ENCODE measurements around the gene CCDC93. TPM values are rescaled to one million over a fixed set of nuclear protein-coding genes. Genes with fewer than 3 reads are reported as not detected.
A peak's percentile ranks its signal among the peaks of the same experiment; 100 is the strongest.

The CCDC93 gene
- total RNA-seq, 1 donor: 40.5 TPM

DNA sequence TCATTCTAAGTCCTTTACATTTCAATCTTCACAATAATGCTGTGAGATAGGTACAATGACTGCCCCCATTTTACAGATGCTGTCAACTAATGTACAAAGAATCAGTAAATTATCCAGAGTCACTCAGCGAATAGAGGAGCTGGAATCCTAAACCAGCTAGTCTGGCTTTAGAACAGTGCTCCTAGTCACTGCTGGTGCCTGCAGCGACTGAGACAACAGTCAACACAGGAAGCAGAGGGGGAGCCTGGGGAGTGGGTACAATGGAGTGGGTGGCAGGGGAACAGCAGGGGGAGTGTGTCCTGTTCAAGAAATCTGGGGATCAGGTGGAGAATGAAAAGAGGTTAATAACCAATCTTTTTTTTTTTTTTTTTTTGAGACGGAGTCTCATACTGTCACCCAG lies 37.3 kb downstream of the CCDC93 start:
- Histone ChIP-seq H3K4me2 (ENCODE audit: insufficient read depth, low read length) (no peak overlapping the region), H3K9me3 (ENCODE audit: low read depth, low read length) (no peaks in the 10 kb centered on the region), H3K36me3 (ENCODE audit: insufficient read depth, low read length) (peaks cover 44% of the 10 kb centered on the region), H3K4me3 (ENCODE audit: insufficient read depth, low read length) (no peak overlapping the region), H3K27ac (ENCODE audit: low read depth, low read length) (no peak overlapping the region), H3K27me3 (ENCODE audit: insufficient read depth, low read length) (no peaks in the 10 kb centered on the region), H3K79me2 (ENCODE audit: insufficient read depth, low read length) (peaks cover 4% of the 10 kb centered on the region), H3K4me1 (ENCODE audit: insufficient read depth, low read length) (peaks cover 38% of the 10 kb centered on the region), H2AFZ (ENCODE audit: low read length) (no peak overlapping the region), H4K20me1 (ENCODE audit: insufficient read depth, low read length) (no peaks in the 10 kb centered on the region)
- no peak for DNase-seq (ENCODE audit: insufficient read length, low spot score, missing footprints)
- TF ChIP-seq, protein P1, sequence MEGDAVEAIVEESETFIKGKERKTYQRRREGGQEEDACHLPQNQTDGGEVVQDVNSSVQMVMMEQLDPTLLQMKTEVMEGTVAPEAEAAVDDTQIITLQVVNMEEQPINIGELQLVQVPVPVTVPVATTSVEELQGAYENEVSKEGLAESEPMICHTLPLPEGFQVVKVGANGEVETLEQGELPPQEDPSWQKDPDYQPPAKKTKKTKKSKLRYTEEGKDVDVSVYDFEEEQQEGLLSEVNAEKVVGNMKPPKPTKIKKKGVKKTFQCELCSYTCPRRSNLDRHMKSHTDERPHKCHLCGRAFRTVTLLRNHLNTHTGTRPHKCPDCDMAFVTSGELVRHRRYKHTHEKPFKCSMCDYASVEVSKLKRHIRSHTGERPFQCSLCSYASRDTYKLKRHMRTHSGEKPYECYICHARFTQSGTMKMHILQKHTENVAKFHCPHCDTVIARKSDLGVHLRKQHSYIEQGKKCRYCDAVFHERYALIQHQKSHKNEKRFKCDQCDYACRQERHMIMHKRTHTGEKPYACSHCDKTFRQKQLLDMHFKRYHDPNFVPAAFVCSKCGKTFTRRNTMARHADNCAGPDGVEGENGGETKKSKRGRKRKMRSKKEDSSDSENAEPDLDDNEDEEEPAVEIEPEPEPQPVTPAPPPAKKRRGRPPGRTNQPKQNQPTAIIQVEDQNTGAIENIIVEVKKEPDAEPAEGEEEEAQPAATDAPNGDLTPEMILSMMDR (IDR thresholded peaks at IDR 0.05; ENCODE audit: extremely low read depth, low read depth, low read length): no peak

DNA sequence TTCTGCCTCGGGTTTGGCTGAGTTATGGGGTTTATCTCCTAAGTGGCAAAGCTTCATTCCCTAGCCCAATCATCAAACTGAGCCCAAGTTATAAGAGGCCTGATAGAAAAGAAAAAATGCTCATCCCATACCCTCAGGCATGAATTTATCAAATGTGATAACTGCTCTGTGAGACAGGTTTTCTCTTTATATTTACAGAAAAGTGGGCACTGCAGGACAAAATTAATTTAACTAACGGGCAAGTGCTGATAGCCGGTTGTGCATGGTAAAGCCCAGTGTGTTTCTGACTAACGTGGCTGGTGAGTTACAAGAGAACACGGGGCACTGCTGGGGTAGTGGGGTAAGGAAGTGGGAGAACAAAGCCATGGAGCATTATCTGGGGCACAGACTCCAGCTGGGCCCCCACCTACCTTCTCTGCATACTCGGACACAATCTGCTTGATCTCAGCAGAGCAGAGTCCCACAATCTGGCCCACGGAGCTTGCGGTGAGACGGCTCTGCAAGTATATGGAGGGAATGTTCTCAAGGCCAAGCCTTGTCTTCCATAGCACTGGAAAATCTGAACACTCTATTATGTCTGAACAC lies 40.3 kb downstream of the CCDC93 start:
- TF ChIP-seq, protein P1 (IDR thresholded peaks at IDR 0.05; ENCODE audit: extremely low read depth, low read depth, low read length): no peak

DNA sequence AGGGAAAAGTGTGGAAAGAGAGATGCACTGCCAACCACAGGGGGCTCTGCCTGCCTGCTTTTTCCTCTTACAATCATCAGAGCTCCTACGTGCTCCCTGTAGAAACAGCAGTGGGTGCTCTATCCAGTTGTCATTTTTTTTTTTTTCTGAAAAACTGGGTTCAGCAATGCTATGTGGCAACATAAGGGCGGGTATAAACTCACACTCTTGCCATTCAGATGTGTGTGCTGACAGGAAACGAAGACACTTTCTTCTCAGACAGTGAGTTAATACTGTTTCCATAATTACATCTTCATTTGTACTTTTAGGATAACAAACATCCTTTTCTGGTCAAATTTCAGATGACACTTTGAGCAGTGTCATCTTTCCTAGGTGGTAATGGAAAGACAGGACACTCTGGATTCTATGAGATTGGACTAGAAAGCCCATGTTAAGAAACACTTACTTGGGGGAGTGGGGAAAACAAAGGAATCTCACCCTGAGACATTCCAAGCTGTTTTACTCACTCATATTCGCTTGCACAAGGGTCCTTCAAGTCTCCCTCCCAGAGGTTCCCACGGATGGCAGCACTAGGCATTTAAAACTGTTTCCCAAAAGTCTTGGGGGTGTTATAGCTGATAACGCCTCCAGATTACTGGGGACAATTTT lies 41.3 kb downstream of the CCDC93 start:
- Histone ChIP-seq H3K27ac (ENCODE audit: low read depth, low read length) (peak overlapping the region; percentile 67), H3K4me3 (ENCODE audit: insufficient read depth, low read length) (no peak overlapping the region), H3K4me1 (ENCODE audit: insufficient read depth, low read length) (peaks cover 12% of the 10 kb centered on the region), H3K27me3 (ENCODE audit: insufficient read depth, low read length) (no peaks in the 10 kb centered on the region), H3K79me2 (ENCODE audit: insufficient read depth, low read length) (peaks cover 9% of the 10 kb centered on the region), H3K4me2 (ENCODE audit: insufficient read depth, low read length) (no peak overlapping the region), H3K9me3 (ENCODE audit: low read depth, low read length) (no peaks in the 10 kb centered on the region), H4K20me1 (ENCODE audit: insufficient read depth, low read length) (no peaks in the 10 kb centered on the region), H3K36me3 (ENCODE audit: insufficient read depth, low read length) (peaks cover 50% of the 10 kb centered on the region), H2AFZ (ENCODE audit: low read length) (peak overlapping the region; percentile 20)
- DNase-seq (ENCODE audit: insufficient read length, low spot score, missing footprints): no peak
- TF ChIP-seq, protein P1 (IDR thresholded peaks at IDR 0.05; ENCODE audit: extremely low read depth, low read depth, low read length): no peak

More for the DNA sequence above, 40.3 kb downstream of the CCDC93 start:
- Histone ChIP-seq H3K4me3 (ENCODE audit: insufficient read depth, low read length) (no peak overlapping the region), H3K4me1 (ENCODE audit: insufficient read depth, low read length) (peaks cover 15% of the 10 kb centered on the region), H2AFZ (ENCODE audit: low read length) (no peak overlapping the region), H3K27ac (ENCODE audit: low read depth, low read length) (peak overlapping the region; percentile 67), H3K36me3 (ENCODE audit: insufficient read depth, low read length) (peaks cover 50% of the 10 kb centered on the region), H3K27me3 (ENCODE audit: insufficient read depth, low read length) (no peaks in the 10 kb centered on the region), H4K20me1 (ENCODE audit: insufficient read depth, low read length) (no peaks in the 10 kb centered on the region), H3K4me2 (ENCODE audit: insufficient read depth, low read length) (no peak overlapping the region), H3K79me2 (ENCODE audit: insufficient read depth, low read length) (peaks cover 10% of the 10 kb centered on the region), H3K9me3 (ENCODE audit: low read depth, low read length) (no peaks in the 10 kb centered on the region)
- no peak for DNase-seq (ENCODE audit: insufficient read length, low spot score, missing footprints)

DNA sequence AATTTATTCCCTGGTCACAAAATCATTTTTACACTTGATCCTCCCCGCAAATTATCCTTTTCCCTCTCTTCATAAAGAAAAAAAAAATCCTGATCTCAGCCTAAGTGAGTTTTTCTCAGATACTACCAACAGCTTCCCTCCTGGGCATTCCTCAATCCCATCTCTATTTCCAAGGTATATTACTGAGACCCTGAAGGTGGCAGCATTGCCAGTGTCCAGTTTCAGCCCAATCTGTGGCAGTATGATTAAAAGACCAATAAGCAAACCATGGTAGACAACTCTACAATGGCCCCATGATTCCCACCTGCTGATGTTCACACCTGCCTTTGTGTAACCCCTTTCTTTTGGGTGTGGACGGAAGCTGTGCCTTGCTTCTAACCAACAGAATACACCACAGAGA lies 45.1 kb downstream of the CCDC93 start:
- no peaks in the 10 kb centered on the region for H3K27me3 ChIP-seq (ENCODE audit: insufficient read depth, low read length)
- H2AFZ ChIP-seq (ENCODE audit: low read length): no peak overlapping the region
- no peak overlapping the region for H3K27ac ChIP-seq (ENCODE audit: low read depth, low read length)
- TF ChIP-seq, protein P1 (IDR thresholded peaks at IDR 0.05; ENCODE audit: extremely low read depth, low read depth, low read length): peak; percentile 18
- peaks cover 5% of the 10 kb centered on the region for H3K79me2 ChIP-seq (ENCODE audit: insufficient read depth, low read length)
- H3K4me3 ChIP-seq (ENCODE audit: insufficient read depth, low read length): no peak overlapping the region
- peaks cover 10% of the 10 kb centered on the region for H3K4me1 ChIP-seq (ENCODE audit: insufficient read depth, low read length)
- H4K20me1 ChIP-seq (ENCODE audit: insufficient read depth, low read length): no peaks in the 10 kb centered on the region
- H3K36me3 ChIP-seq (ENCODE audit: insufficient read depth, low read length): peaks cover 31% of the 10 kb centered on the region
- DNase-seq (ENCODE audit: insufficient read length, low spot score, missing footprints): no peak
- H3K9me3 ChIP-seq (ENCODE audit: low read depth, low read length): no peaks in the 10 kb centered on the region
- H3K4me2 ChIP-seq (ENCODE audit: insufficient read depth, low read length): no peak overlapping the region

Data from osteoblast (primary cell).